IMR-90 (cell line): ENCODE measurements around the gene GRID2IP. TPM values are rescaled to one million over a fixed set of nuclear protein-coding genes. Genes with fewer than 3 reads are reported as not detected.

Source experiments
- ATAC-seq: fragments of 200-7000 bp; cut with Tn5 transposase; 2 replicates; pipeline ENCODE4 v1.9.1; 2020; ENCODE audit warnings: low read depth, mild to moderate bottlenecking, moderate library complexity
- BruUV-seq: library from RNA; stranded (reverse); fragments of 400-500 nt; replicated peaks from 2 replicates; lab custom pipeline; 2021; lab: Mats Ljungman, UMichigan
- CTCF ChIA-PET: fragments of 300-600 bp; formaldehyde crosslinking; extraction: SDS; loops from one replicate; lab custom pipeline; 2021; ENCODE audit warnings: antibody characterized with exemption; lab: Yijun Ruan, JAX
- POLR2A ChIA-PET: fragments of 300-600 bp; sonication (Branson Sonifier 250); formaldehyde crosslinking; loops from one replicate; lab custom pipeline; 2022; ENCODE audit warnings: antibody characterized with exemption; ENCODE audit not compliant: unreplicated experiment; lab: Charles Lee
- DNase-seq: peaks from one replicate; pipeline ENCODE4 v3.0.0; 2013
- H2AFZ ChIP-seq: replicated peaks from 2 replicates; pipeline ENCODE3; 2013; ENCODE audit warnings: low read length, mild to moderate bottlenecking; ENCODE audit not compliant: poor library complexity
- H2AK5ac ChIP-seq: 2 replicates; pipeline ENCODE4 v1.6.1; 2013; ENCODE audit warnings: low read depth, low read length, inconsistent platforms
- H2AK9ac ChIP-seq: replicated peaks from 2 replicates; pipeline ENCODE3; 2013; ENCODE audit warnings: mild to moderate bottlenecking, low read depth, low read length, moderate library complexity; ENCODE audit not compliant: poor library complexity
- H2BK120ac ChIP-seq: 2 replicates; pipeline ENCODE4 v1.6.1; 2013; ENCODE audit warnings: low read depth, low read length, inconsistent platforms
- H2BK15ac ChIP-seq: 3 replicates; pipeline ENCODE4 v1.6.1; 2013; ENCODE audit warnings: low read depth, low read length, inconsistent platforms
- H2BK20ac ChIP-seq: 2 replicates; pipeline ENCODE4 v1.6.1; 2013; ENCODE audit warnings: low read depth, mild to moderate bottlenecking, inconsistent platforms, low read length, moderate library complexity
- H2BK5ac ChIP-seq: 2 replicates; pipeline ENCODE4 v1.6.1; 2013; ENCODE audit warnings: mild to moderate bottlenecking, low read depth, low read length, inconsistent platforms; ENCODE audit not compliant: poor library complexity, severe bottlenecking
- H3K14ac ChIP-seq: replicated peaks from 2 replicates; pipeline ENCODE4 v1.6.1; 2013; ENCODE audit warnings: low read depth, low read length, inconsistent platforms
- H3K18ac ChIP-seq: 2 replicates; pipeline ENCODE4 v1.6.1; 2013; ENCODE audit warnings: low read depth, low read length, control low read depth
- H3K23ac ChIP-seq: 2 replicates; pipeline ENCODE4 v1.6.1; 2013; ENCODE audit warnings: low read depth, low read length, inconsistent platforms
- H3K27ac ChIP-seq: 2 replicates; pipeline ENCODE4 v1.5.1; 2013; ENCODE audit warnings: mild to moderate bottlenecking, control low read depth, low read length; ENCODE audit not compliant: insufficient read depth
- H3K27me3 ChIP-seq: 2 replicates; pipeline ENCODE4 v1.6.1; 2013; ENCODE audit warnings: low read length; ENCODE audit not compliant: control insufficient read depth, insufficient read depth
- H3K36me3 ChIP-seq: 2 replicates; pipeline ENCODE4 v1.6.1; 2013; ENCODE audit warnings: low read length, mixed read lengths; ENCODE audit not compliant: control insufficient read depth, insufficient read depth
- H3K4ac ChIP-seq: 2 replicates; pipeline ENCODE4 v1.6.1; 2013; ENCODE audit warnings: low read depth, low read length, inconsistent platforms
- H3K4me1 ChIP-seq: 2 replicates; pipeline ENCODE4 v1.6.1; 2013; ENCODE audit warnings: low read length, mixed read lengths; ENCODE audit not compliant: control insufficient read depth, insufficient read depth
- H3K4me2 ChIP-seq: 2 replicates; pipeline ENCODE4 v1.6.1; 2013; ENCODE audit warnings: low read depth, mild to moderate bottlenecking, control low read depth, low read length, moderate library complexity
- H3K4me3 ChIP-seq: 2 replicates; pipeline ENCODE4 v1.5.1; 2013; ENCODE audit warnings: low read depth, mild to moderate bottlenecking, control low read depth, low read length, moderate library complexity; ENCODE audit not compliant: insufficient read depth
- H3K56ac ChIP-seq: 2 replicates; pipeline ENCODE4 v1.6.1; 2013; ENCODE audit warnings: low read length, inconsistent platforms; ENCODE audit not compliant: insufficient read depth; ENCODE audit errors: extremely low read depth
- H3K79me1 ChIP-seq, 2 experiments: 2 replicates each; pipeline ENCODE4 v1.6.1; 2013; ENCODE audit warnings: low read length in 2 of 2, inconsistent platforms in 1 of 2, low read depth in 1 of 2
- H3K9ac ChIP-seq: 2 replicates; pipeline ENCODE4 v1.6.1; 2013; ENCODE audit warnings: low read depth, low read length, control low read depth
- H3K9me1 ChIP-seq: 2 replicates; pipeline ENCODE4 v1.6.1; 2013; ENCODE audit warnings: low read length, inconsistent platforms; ENCODE audit not compliant: insufficient read depth
- H3K9me3 ChIP-seq: 2 replicates; pipeline ENCODE4 v1.6.1; 2013; ENCODE audit warnings: low read length; ENCODE audit not compliant: control insufficient read depth, insufficient read depth
- H4K20me1 ChIP-seq: 2 replicates; pipeline ENCODE4 v1.6.1; 2013; ENCODE audit warnings: low read length, inconsistent platforms; ENCODE audit not compliant: insufficient read depth
- H4K5ac ChIP-seq: 2 replicates; pipeline ENCODE4 v1.6.1; 2013; ENCODE audit warnings: mild to moderate bottlenecking, low read depth, low read length, control low read depth
- H4K8ac ChIP-seq, 2 experiments: 2 replicates each; pipeline ENCODE4 v1.6.1; 2013; ENCODE audit warnings: low read depth in 2 of 2, low read length in 2 of 2, control low read depth in 1 of 2, inconsistent platforms in 1 of 2
- H4K91ac ChIP-seq: 2 replicates; pipeline ENCODE4 v1.6.1; 2013; ENCODE audit warnings: low read depth, low read length, inconsistent platforms; ENCODE audit not compliant: insufficient read depth
- BHLHE40 ChIP-seq: fragments of 150-350 bp; IDR thresholded peaks from 2 replicates; pipeline ENCODE4 v1.6.1; 2016; ENCODE audit warnings: mild to moderate bottlenecking, low read depth, low read length
- CEBPB ChIP-seq: IDR thresholded peaks from 2 replicates; pipeline ENCODE4 v1.6.1; 2012; ENCODE audit warnings: low read depth, low read length, improper control_type of control experiment
- CHD1 ChIP-seq: IDR thresholded peaks from 2 replicates; pipeline ENCODE4 v1.6.1; 2012; ENCODE audit warnings: low read depth, low read length, improper control_type of control experiment
- FOS ChIP-seq: fragments of 150-350 bp; IDR thresholded peaks from 2 replicates; pipeline ENCODE4 v1.6.1; 2016; ENCODE audit warnings: low read depth, low read length
- MAFK ChIP-seq: IDR thresholded peaks from 2 replicates; pipeline ENCODE4 v1.6.1; 2012; ENCODE audit warnings: low read depth, low read length, improper control_type of control experiment
- MAZ ChIP-seq: IDR thresholded peaks from 2 replicates; pipeline ENCODE4 v1.6.1; 2012; ENCODE audit warnings: low read depth, mild to moderate bottlenecking, low read length, improper control_type of control experiment, moderate library complexity, borderline replicate concordance
- MXI1 ChIP-seq: IDR thresholded peaks from 2 replicates; pipeline ENCODE4 v1.6.1; 2012; ENCODE audit warnings: low read depth, mild to moderate bottlenecking, low read length, moderate library complexity, borderline replicate concordance
- NFE2L2 ChIP-seq: fragments of 150-350 bp; IDR thresholded peaks from 2 replicates; pipeline ENCODE4 v1.6.1; 2016; ENCODE audit warnings: low read depth, mild to moderate bottlenecking, low read length
- POLR2A ChIP-seq: IDR thresholded peaks from 2 replicates; pipeline ENCODE4 v1.6.1; 2012; ENCODE audit warnings: mild to moderate bottlenecking, low read depth, low read length
- RAD21 ChIP-seq: IDR thresholded peaks from 2 replicates; pipeline ENCODE4 v1.6.1; 2012; ENCODE audit warnings: low read length, improper control_type of control experiment
- RCOR1 ChIP-seq: IDR thresholded peaks from 2 replicates; pipeline ENCODE4 v1.6.1; 2012; ENCODE audit warnings: mild to moderate bottlenecking, low read length, improper control_type of control experiment; ENCODE audit not compliant: insufficient replicate concordance
- RFX5 ChIP-seq: IDR thresholded peaks from 2 replicates; pipeline ENCODE4 v1.8.0; 2012; ENCODE audit warnings: low read depth, mild to moderate bottlenecking, low read length, moderate library complexity
- SMC3 ChIP-seq: fragments of 150-350 bp; IDR thresholded peaks from 2 replicates; pipeline ENCODE4 v1.6.1; 2016; ENCODE audit warnings: low read depth, mild to moderate bottlenecking, antibody characterized with exemption, low read length, moderate library complexity
- WGBS, 2 experiments: methylation state at CpG; one replicate each; pipeline versions ENCODE4 v1.1.5 to v1.1.7; 2013; ENCODE audit warnings: missing lambda C conversion rate in 2 of 2; ENCODE audit not compliant: insufficient read length in 1 of 2; ENCODE audit errors: extremely low coverage in 2 of 2; 5-methylcytosine and 5-hydroxymethylcytosine counted together
- dilution Hi-C: fragments of 300-500 bp; cut with HindIII; formaldehyde crosslinking; loops from one replicate; pipeline ENCODE4 v1.14.3; 2018; ENCODE audit warnings: low sequenced_read_pairs; ENCODE audit not compliant: unreplicated experiment
- in situ Hi-C: fragments of 300-500 bp; cut with MboI; formaldehyde crosslinking; loops from 3 replicates; pipeline ENCODE4 v1.14.3; 2019; ENCODE audit warnings: low sequenced_read_pairs, inconsistent platforms, mixed read lengths
- intact Hi-C: fragments of 100-400 bp; cut with micrococcal nuclease; formaldehyde crosslinking; loops from 2 replicates; pipeline ENCODE4 v1.10.0; 2022
- polyA plus RNA-seq, 3 experiments: library from polyadenylated mRNA; depleted of rRNA; stranded (reverse); fragments of >200 nt; gene quantifications; 2 replicates each; pipeline ENCODE4 v1.2.3, GENCODE V29; 2012; ENCODE audit warnings: low replicate concordance in 1 of 3
- total RNA-seq: library from RNA; depleted of rRNA; stranded (reverse); fragments of >200 nt; gene quantifications from 2 replicates; pipeline ENCODE4 v1.2.3, GENCODE V29; 2012
- TF ChIP-seq, protein P1 (sequence below): fragments of 150-350 bp; IDR thresholded peaks from 2 replicates; pipeline ENCODE4 v1.6.1; 2016; ENCODE audit warnings: low read depth, mild to moderate bottlenecking, low read length, moderate library complexity, borderline replicate concordance
- TF ChIP-seq, protein P2 (sequence below): fragments of 150-350 bp; IDR thresholded peaks from 2 replicates; pipeline ENCODE4 v1.6.1; 2017; ENCODE audit warnings: mild to moderate bottlenecking, antibody characterized with exemption, low read length, low read depth

GRID2IP gene
- total and polyA plus RNA-seq, 2 of the 4 experiments (the other 2 are of a cell fraction), result not detected

DNA sequence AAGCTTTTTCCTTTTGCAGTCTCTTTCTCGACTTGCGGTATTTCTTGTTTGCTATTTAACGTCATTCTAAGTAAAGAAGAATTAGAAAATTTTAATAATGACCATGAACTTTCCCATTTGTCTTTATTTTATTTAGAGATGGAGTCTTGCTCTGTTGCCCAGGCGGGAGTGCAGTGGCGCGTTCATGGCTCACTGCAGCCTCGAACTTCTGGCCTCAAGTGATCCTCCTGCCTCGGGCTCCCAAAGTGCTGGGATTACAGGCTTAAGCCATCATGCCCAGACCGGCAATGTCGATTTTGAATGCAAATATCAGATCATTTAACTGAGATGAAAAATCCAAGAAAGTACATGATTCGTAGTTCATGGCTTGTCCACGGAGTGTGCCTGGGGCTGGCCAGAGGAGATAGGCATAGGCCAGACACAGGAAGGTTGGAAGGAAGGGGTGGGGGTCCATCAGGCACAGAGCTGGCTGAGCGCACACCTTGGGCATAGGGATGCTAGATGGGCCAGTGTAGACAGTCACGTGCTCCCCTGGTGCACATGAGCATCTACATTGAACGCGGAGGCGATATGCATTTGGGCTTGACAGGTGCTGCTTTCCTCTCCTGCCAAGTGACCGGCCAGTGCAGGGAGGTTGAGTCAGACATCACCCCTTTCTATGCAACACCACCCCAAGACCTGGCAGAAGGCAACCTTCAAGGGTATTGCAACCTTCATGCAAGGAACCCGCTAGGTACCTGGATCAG, 64.7 kb downstream of the GRID2IP start (continued):
- no peak for TF ChIP-seq NFE2L2

DNA sequence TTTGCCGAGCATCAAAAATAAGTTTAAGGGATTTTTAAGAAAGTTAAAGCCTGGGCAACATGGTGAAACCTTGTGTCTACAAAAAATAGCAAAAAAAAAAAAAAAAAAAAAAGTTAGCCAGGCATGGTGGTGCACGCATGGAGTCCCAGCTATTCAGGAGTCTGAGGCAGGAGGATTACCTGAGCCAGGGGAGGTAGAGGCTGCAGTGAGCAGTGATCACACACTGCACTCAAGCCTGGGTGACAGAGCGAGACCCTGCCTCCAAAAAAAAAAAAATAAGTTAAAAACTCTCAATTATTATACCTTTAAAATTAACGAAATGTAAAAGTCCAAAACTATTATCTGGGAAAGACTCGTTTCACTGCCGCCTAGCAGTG, 68.5 kb downstream of the GRID2IP start:
- Histone ChIP-seq H3K27me3 (no peaks in the 10 kb centered on the region), H2BK15ac (no peak overlapping the region), H3K23ac (peak overlapping the region; percentile 80), H3K14ac (peak overlapping the region; percentile 85), H3K4me3 (peak overlapping the region; percentile 98), H4K20me1 (peaks cover 61% of the 10 kb centered on the region), H3K36me3 (peaks cover 13% of the 10 kb centered on the region), H2AK5ac (peak overlapping the region; percentile 96; the same call in 1 of the 2 replicates), H2BK20ac (no peak overlapping the region), H2AFZ (no peak overlapping the region), H3K4me2 (peak overlapping the region; percentile 96), H3K18ac (no peak overlapping the region), H4K5ac (no peak overlapping the region), H3K4me1 (peaks cover 10% of the 10 kb centered on the region), H3K9ac (peak overlapping the region; percentile 100), H3K9me3 (no peaks in the 10 kb centered on the region), H4K91ac (peak overlapping the region; percentile 93; the same call in 1 of the 2 replicates), H2AK9ac (peak overlapping the region; percentile 20), H2BK5ac (peak overlapping the region; percentile 93), H3K4ac (peak overlapping the region; percentile 87), H3K79me1 (peaks cover 6 to 23% of the 10 kb centered on the region in 2 experiments; a peak in 2 of 4 replicates), H3K27ac (peak overlapping the region; percentile 100), H4K8ac (peak overlapping the region; percentile 73 to 79; a peak in 2 of 4 replicates), H2BK120ac (no peak overlapping the region), H3K9me1 (peaks cover 12% of the 10 kb centered on the region; the same call in 1 of the 2 replicates), H3K56ac (peak overlapping the region; percentile 84; the same call in 1 of the 2 replicates)
- no peak for ATAC-seq
- BruUV-seq, result TSS peak; percentile 30
- no peak for DNase-seq
- intact Hi-C loops, result no loop called here
- POLR2A ChIA-PET, result no interaction called here
- CTCF ChIA-PET, result no interaction called here
- dilution Hi-C loops, result no loop called here
- in situ Hi-C loops, result no loop called here
- WGBS, 2 experiments, result 0% methylated on average over 2 of the region's 6 CpGs; no CpG with 5 or more reads in 1 of the 2 experiments
- TF ChIP-seq MAZ, result no peak
- TF ChIP-seq, protein P1, sequence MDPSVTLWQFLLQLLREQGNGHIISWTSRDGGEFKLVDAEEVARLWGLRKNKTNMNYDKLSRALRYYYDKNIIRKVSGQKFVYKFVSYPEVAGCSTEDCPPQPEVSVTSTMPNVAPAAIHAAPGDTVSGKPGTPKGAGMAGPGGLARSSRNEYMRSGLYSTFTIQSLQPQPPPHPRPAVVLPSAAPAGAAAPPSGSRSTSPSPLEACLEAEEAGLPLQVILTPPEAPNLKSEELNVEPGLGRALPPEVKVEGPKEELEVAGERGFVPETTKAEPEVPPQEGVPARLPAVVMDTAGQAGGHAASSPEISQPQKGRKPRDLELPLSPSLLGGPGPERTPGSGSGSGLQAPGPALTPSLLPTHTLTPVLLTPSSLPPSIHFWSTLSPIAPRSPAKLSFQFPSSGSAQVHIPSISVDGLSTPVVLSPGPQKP, result no peak
- TF ChIP-seq POLR2A, result no peak
- TF ChIP-seq SMC3, result no peak
- no peak for TF ChIP-seq RFX5
- TF ChIP-seq, protein P2, sequence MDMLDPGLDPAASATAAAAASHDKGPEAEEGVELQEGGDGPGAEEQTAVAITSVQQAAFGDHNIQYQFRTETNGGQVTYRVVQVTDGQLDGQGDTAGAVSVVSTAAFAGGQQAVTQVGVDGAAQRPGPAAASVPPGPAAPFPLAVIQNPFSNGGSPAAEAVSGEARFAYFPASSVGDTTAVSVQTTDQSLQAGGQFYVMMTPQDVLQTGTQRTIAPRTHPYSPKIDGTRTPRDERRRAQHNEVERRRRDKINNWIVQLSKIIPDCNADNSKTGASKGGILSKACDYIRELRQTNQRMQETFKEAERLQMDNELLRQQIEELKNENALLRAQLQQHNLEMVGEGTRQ, result no peak
- TF ChIP-seq CEBPB, result no peak
- no peak for TF ChIP-seq BHLHE40
- no peak for TF ChIP-seq RCOR1
- no peak for TF ChIP-seq MAFK
- TF ChIP-seq NFE2L2, result no peak
- TF ChIP-seq MXI1, result no peak
- TF ChIP-seq FOS, result no peak
- no peak for TF ChIP-seq RAD21
- no peak for TF ChIP-seq CHD1
